Transverse colon (tissue), 4 donors: ENCODE results near the gene EMX1. TPM values are rescaled to one million over a fixed set of nuclear protein-coding genes. Genes with fewer than 3 reads are reported as not detected.

Experiments used
- DNase-seq: peaks from one replicate; pipeline ENCODE4 v3.0.0-alpha.2; 2019
- H3K27ac ChIP-seq, 4 donors: fragments of 200-600 bp; sonication (generic); 2 replicates each; pipeline ENCODE4 v1.5.1; 2016 to 2018; ENCODE audit warnings: inconsistent platforms in 4 of 4
- H3K27me3 ChIP-seq: fragments of 200-600 bp; sonication (generic); 2 replicates; pipeline ENCODE4 v1.5.1; 2017; ENCODE audit warnings: inconsistent platforms
- H3K36me3 ChIP-seq, 4 donors: fragments of 200-600 bp; sonication (generic); 2 replicates each; pipeline ENCODE4 v1.5.1; 2017 to 2019; ENCODE audit warnings: inconsistent platforms in 4 of 4
- H3K4me1 ChIP-seq, 4 donors: fragments of 200-600 bp; sonication (generic); 2 replicates each; pipeline ENCODE4 v1.5.1; 2017 to 2020; ENCODE audit warnings: inconsistent platforms in 4 of 4
- H3K4me3 ChIP-seq, 4 donors: fragments of 200-600 bp; sonication (generic); 1 replicate in 1 of 4; 2 replicates in 3 of 4; pipeline versions ENCODE4 v1.5.1 to v1.6.1; 2017 to 2019; ENCODE audit warnings: inconsistent platforms in 4 of 4
- H3K9me3 ChIP-seq, 2 donors: fragments of 200-600 bp; sonication (generic); 2 replicates each; pipeline ENCODE4 v1.5.1; 2017 to 2019; ENCODE audit warnings: inconsistent platforms in 2 of 2
- EP300 ChIP-seq: sonication (generic); formaldehyde crosslinking; IDR thresholded peaks from one replicate; pipeline ENCODE4 v1.6.1; 2017; ENCODE audit warnings: antibody characterized with exemption, low read depth
- POLR2A ChIP-seq: fragments of 450-650 bp; IDR thresholded peaks from one replicate; pipeline ENCODE4 v1.6.1; 2016; ENCODE audit warnings: antibody characterized with exemption, mild to moderate bottlenecking, moderate library complexity
- POLR2AphosphoS5 ChIP-seq, 3 donors: sonication (generic); formaldehyde crosslinking; IDR thresholded peaks; one replicate each; pipeline ENCODE4 v1.6.1; 2016; ENCODE audit warnings: antibody characterized with exemption in 3 of 3
- WGBS, 2 donors: methylation state at CpG; one replicate each; pipeline ENCODE4 v1.1.5; 2018; ENCODE audit warnings: low coverage in 1 of 2; 5-methylcytosine and 5-hydroxymethylcytosine counted together
- in situ Hi-C, 4 donors: fragments of 200-750 bp; cut with MboI; loops; one replicate each; pipeline versions ENCODE4 v1.15.0 to v1.15.1; 2017; ENCODE audit warnings: low sequenced_read_pairs in 3 of 4, low pct_ligation_motif_present in 1 of 4, low pct_unique_long_range_greater_than_20kb in 1 of 4
- intact Hi-C: fragments of 100-400 bp; cut with DNase I; formaldehyde crosslinking; loops from one replicate; pipeline ENCODE4 v1.15.1; 2023; ENCODE audit warnings: low total_unique reads
- total RNA-seq, 4 donors: library from RNA; depleted of rRNA; stranded (reverse); fragments of >200 nt; gene quantifications; one replicate each; pipeline ENCODE4 v1.1.0, GENCODE V29; 2016
- TF ChIP-seq, protein P1 (sequence below), 5 experiments: fragments of 200-600 bp in 3 of 5; fragments of 450-650 bp in 2 of 5; sonication (generic) in 3 of 5; IDR thresholded peaks; 1 replicate in 2 of 5; 2 replicates in 3 of 5; pipeline ENCODE4 v1.5.1; 2016 to 2017; ENCODE audit warnings: antibody characterized with exemption in 5 of 5, inconsistent platforms in 3 of 5, mild to moderate bottlenecking in 2 of 5, moderate library complexity in 1 of 5

Gene EMX1
- total RNA-seq, 4 donors from 2014 or later: 1.5 to 2.9 (median 2.7) TPM; not detected in 1

DNA sequence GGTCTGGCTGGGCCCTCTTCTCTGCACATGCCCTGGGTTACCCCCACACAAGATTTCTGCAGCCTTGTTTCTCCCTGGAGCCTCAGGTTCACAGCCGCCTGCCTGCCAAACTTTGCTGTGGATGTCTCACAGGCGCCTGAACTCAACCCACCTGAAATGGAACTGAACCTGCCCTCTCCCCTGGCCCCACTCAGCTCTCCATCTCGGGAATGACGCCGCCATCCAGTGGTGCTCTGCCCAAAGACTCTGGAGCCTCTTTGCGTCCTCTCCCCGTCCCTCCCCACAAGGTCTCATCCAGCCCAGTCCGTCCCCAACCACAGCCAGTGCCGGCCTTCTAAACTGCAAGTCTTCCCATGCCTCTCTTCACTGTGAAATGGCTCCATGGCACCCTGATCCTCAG lies 29.1 kb downstream of the EMX1 start:
- in situ Hi-C loops: no loop called here
- no peaks in the 10 kb centered on the region for H3K4me1 ChIP-seq
- intact Hi-C loops: no loop called here
- H3K4me3 ChIP-seq: no peak overlapping the region
- no peaks in the 10 kb centered on the region for H3K9me3 ChIP-seq
- no peak for TF ChIP-seq POLR2AphosphoS5 (IDR thresholded peaks at IDR 0.05)
- TF ChIP-seq, protein P1, sequence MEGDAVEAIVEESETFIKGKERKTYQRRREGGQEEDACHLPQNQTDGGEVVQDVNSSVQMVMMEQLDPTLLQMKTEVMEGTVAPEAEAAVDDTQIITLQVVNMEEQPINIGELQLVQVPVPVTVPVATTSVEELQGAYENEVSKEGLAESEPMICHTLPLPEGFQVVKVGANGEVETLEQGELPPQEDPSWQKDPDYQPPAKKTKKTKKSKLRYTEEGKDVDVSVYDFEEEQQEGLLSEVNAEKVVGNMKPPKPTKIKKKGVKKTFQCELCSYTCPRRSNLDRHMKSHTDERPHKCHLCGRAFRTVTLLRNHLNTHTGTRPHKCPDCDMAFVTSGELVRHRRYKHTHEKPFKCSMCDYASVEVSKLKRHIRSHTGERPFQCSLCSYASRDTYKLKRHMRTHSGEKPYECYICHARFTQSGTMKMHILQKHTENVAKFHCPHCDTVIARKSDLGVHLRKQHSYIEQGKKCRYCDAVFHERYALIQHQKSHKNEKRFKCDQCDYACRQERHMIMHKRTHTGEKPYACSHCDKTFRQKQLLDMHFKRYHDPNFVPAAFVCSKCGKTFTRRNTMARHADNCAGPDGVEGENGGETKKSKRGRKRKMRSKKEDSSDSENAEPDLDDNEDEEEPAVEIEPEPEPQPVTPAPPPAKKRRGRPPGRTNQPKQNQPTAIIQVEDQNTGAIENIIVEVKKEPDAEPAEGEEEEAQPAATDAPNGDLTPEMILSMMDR (IDR thresholded peaks at IDR 0.05): no peak
- TF ChIP-seq EP300: no peak
- TF ChIP-seq POLR2A: no peak
- 88% methylated on average over 9 of the region's 9 CpGs; no CpG with 5 or more reads in 1 of the 2 donors for WGBS, 2 donors
- H3K36me3 ChIP-seq: no peaks in the 10 kb centered on the region
- H3K27ac ChIP-seq: no peak overlapping the region
- no peak for DNase-seq
- no peaks in the 10 kb centered on the region for H3K27me3 ChIP-seq

DNA sequence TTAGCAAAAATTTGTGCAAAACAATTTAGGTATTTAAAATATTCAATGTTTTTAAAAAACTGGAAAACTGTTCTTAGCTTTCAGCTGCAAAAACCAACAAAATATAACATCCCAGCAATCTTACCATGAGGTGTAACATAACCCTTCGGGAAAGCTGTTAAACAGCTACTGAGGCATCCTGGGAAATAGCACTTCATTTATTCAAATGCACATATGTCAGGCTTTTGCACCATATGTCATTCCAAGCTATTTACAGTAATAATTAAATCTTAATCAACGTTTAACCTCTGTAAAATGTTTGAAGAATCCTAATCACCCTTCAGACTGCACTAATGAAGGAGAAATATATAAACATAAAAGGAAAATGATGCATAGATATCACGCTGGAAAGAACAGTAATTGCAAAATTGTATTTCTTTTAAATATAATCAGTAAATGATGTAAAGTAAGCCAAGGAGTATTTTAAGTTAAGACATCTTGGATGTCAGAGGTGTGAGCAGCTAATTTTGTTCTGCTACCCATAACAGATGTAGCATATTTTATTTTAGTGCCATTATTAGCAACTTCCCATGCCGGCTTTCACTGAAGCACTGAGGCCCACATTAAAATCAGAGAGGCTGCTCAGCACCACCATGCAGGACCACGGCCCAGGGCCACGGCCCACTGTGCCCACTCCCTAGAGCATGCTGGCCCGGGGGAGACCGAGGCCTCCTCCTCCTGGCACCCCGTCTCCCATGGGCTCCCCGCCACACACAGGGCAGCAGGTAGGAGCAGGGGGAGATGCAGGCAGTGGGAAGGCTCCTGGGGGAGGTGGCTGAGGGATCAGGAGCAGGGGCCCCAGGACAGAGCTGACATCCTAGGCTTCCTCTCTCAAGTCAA lies 30.9 kb downstream of the EMX1 start:
- H3K4me1 ChIP-seq: no peaks in the 10 kb centered on the region
- H3K27ac ChIP-seq: no peak overlapping the region
- TF ChIP-seq EP300: no peak
- no peak for TF ChIP-seq POLR2AphosphoS5 (IDR thresholded peaks at IDR 0.05)
- no peak for TF ChIP-seq POLR2A
- TF ChIP-seq, protein P1 (IDR thresholded peaks at IDR 0.05): no peak
- no peaks in the 10 kb centered on the region for H3K9me3 ChIP-seq
- no peak for DNase-seq
- in situ Hi-C loops: no loop called here
- no peaks in the 10 kb centered on the region for H3K36me3 ChIP-seq
- H3K4me3 ChIP-seq: no peak overlapping the region
- no peaks in the 10 kb centered on the region for H3K27me3 ChIP-seq
- 75 to 81% methylated on average over 4 to 9 of the region's 10 CpGs for WGBS, 2 donors
- intact Hi-C loops: no loop called here

DNA sequence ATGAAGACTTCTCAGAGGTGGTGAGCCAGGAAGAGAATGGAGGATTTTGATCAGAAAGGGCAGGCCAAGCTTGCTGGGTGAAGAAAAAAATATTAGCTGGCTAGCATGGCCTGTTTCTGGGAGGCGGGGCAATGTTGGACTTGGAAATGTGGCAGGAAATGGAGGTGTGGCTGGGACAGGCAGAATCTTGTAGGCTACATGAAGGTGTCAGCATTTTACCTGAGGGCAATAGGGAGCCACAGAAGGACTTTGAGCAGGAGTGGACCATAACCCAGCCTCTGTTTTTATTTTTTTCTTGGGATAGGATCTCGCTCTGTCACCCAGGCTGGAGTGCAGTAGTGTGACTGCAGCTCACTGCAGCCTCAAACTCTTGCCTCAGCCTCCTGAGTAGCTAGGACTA lies 31.7 kb downstream of the EMX1 start:
- no peak overlapping the region for H3K4me3 ChIP-seq
- intact Hi-C loops (no loop called here), in situ Hi-C loops (no loop called here)
- no peaks in the 10 kb centered on the region for H3K36me3 ChIP-seq
- peak; percentile 43 for DNase-seq
- no peaks in the 10 kb centered on the region for H3K9me3 ChIP-seq
- no peaks in the 10 kb centered on the region for H3K4me1 ChIP-seq
- H3K27ac ChIP-seq: no peak overlapping the region
- TF ChIP-seq POLR2A (no peak), EP300 (no peak), POLR2AphosphoS5 (IDR thresholded peaks at IDR 0.05) (no peak)
- TF ChIP-seq, protein P1 (IDR thresholded peaks at IDR 0.05): no peak
- WGBS, 2 donors: 63 to 91% methylated on average over 1 to 2 of the region's 2 CpGs
- no peaks in the 10 kb centered on the region for H3K27me3 ChIP-seq

DNA sequence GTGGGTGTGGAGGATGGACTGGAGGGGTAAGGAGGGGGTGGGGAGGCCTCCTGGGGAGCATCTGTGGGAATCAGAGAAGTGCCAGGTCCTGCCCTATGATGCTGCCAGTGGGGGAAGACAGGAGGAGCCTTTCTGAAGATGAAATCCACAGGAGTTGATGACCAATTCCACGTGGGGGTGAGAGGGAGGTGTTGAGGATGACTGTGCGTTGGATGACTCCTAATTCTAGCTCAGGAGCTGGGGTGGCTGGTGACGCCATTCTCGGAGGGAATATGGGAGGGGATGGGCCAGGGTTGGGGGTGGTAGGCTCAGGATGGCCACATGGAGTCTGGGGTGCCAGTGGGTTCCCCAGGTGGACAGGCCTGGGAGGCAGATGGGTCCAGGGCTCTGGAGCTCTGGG lies 32.3 kb downstream of the EMX1 start:
- no peak overlapping the region for H3K27ac ChIP-seq
- WGBS, 2 donors: 89 to 100% methylated on average over 4 of the region's 4 CpGs
- in situ Hi-C loops: no loop called here

More for the DNA sequence above, 32.3 kb downstream of the EMX1 start:
- Histone ChIP-seq H3K27me3 (no peaks in the 10 kb centered on the region), H3K4me3 (no peak overlapping the region), H3K4me1 (no peaks in the 10 kb centered on the region), H3K9me3 (no peaks in the 10 kb centered on the region), H3K36me3 (no peaks in the 10 kb centered on the region)
- DNase-seq: no peak
- no peak for TF ChIP-seq POLR2AphosphoS5 (IDR thresholded peaks at IDR 0.05)
- TF ChIP-seq EP300: no peak
- TF ChIP-seq POLR2A: no peak
- TF ChIP-seq, protein P1 (IDR thresholded peaks at IDR 0.05): no peak
- intact Hi-C loops: no loop called here
